ENCODE measurements around the gene KIF21B. TPM values are rescaled to one million over a fixed set of nuclear protein-coding genes. Genes with fewer than 3 reads are reported as not detected.

KIF21B gene, protein sequence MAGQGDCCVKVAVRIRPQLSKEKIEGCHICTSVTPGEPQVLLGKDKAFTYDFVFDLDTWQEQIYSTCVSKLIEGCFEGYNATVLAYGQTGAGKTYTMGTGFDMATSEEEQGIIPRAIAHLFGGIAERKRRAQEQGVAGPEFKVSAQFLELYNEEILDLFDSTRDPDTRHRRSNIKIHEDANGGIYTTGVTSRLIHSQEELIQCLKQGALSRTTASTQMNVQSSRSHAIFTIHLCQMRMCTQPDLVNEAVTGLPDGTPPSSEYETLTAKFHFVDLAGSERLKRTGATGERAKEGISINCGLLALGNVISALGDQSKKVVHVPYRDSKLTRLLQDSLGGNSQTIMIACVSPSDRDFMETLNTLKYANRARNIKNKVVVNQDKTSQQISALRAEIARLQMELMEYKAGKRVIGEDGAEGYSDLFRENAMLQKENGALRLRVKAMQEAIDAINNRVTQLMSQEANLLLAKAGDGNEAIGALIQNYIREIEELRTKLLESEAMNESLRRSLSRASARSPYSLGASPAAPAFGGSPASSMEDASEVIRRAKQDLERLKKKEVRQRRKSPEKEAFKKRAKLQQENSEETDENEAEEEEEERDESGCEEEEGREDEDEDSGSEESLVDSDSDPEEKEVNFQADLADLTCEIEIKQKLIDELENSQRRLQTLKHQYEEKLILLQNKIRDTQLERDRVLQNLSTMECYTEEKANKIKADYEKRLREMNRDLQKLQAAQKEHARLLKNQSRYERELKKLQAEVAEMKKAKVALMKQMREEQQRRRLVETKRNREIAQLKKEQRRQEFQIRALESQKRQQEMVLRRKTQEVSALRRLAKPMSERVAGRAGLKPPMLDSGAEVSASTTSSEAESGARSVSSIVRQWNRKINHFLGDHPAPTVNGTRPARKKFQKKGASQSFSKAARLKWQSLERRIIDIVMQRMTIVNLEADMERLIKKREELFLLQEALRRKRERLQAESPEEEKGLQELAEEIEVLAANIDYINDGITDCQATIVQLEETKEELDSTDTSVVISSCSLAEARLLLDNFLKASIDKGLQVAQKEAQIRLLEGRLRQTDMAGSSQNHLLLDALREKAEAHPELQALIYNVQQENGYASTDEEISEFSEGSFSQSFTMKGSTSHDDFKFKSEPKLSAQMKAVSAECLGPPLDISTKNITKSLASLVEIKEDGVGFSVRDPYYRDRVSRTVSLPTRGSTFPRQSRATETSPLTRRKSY (N-terminal part only)
- 1 to 10 TPM; 2.0 to 2.3 (median 2.0) TPM for polyA plus RNA-seq (ENCODE audit: insufficient read length in 3 of 3)

DNA sequence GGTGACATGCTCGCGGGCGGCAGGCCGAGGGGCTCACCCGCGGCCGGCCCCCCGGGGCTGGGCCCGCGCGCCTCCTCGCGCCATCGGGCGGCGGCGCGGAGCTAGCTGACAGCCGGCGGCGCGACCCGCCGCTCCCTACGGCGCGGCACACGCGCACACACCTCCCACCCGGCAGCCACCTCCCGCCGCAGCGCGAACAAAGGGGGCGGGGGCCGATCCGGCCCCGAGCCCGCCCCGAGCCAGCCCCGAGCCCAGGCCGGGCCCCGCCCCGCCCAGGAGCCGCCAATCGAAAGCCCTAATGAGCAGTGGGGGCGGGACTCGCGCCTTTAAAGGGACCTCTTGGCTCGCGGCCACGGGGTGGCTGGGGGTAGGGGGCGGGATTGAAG, at the start of gene KIF21B:
Gene KIF21B (minus strand): TSS at position 198 of the 386 bp plus-strand sequence. CDS start 331 bp downstream, outside the sequence.
- DNase-seq (ENCODE audit: low read depth in 3 of 3, low spot score in 2 of 3): peak in 2 of 3 donors; percentile 41 to 62

DNA sequence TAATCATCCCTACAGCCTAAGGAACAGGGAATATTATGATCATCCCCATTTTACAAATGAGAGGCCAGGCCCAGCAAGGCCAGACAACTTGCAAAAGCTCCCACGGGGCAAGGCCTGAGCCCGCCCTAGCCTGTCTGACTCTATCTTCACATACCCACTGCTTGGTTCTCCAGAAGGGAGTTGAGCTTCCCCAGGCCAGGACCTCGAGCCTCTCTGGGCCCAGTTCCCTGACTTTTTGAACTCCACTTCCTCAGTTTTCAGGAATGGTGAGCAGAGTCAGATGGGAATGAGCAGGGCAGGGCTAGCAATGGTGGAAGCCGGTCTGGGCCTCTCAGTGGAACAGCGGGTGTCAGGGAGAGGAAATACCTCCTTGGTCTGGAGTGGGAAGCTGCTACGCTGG, 49.4 kb upstream of the KIF21B start:
- no peak for DNase-seq (ENCODE audit: low read depth in 3 of 3, low spot score in 2 of 3)

DNA sequence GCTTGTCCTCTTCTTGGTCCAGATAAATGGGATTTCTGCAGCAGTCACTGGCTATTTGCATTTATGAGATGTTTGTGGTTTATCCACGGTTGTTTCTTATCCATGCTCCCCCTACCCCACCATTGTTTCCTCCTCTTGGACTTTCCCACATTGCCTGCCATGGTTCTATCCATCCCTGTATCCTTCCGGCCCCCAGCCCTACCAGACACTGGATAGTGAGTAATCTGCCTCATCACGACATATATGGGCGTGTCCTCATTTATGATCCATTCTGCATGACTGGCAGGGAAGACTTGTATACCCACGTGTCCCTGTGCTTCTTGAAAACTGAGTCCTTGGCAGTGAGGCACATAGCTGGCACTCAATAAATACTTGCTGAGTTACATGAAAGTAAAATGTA, 48.6 kb upstream of the KIF21B start:
- no peak for DNase-seq (ENCODE audit: low read depth in 3 of 3, low spot score in 2 of 3)

DNA sequence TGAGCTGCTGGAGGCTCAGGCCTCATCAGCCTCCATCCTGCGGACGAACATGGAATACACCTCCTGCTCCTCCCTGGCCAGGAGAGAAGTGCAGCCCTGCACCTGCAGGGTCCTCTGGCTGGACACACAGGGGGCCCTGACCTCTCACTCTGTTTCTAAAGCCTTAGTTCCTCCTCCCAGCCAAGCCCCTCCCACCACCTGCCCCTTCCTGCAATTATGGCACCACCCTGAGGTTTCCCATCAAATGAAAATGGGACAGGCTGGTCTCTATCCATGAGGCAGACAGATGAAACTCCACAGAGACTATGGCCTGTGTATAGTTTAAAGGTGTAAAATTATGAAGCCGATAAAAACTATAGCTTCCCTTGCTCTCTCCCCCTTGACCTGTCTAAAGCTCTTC, 46.1 kb upstream of the KIF21B start:
- DNase-seq (ENCODE audit: low read depth in 3 of 3, low spot score in 2 of 3): no peak

DNA sequence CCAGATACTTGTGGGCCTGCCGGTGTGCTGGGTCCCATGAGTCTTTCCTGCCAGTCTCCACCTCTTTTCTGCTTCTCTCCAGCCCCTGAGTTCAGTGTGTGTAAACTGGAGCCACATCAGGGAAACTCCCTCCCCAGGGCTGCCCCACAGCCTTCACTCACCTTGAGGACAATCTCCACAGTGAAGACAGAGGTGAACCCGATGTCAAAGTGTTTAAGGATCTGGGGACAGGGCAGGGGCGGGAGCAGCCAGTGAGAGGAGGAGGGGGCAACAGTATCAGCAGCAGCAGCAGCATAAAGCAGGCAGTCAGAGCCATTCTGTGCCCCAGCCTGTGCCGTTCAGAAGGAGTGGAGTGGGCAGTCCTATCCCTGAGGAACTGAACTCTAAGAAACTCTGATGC, 45.5 kb upstream of the KIF21B start:
- DNase-seq (ENCODE audit: low read depth in 3 of 3, low spot score in 2 of 3): no peak

DNA sequence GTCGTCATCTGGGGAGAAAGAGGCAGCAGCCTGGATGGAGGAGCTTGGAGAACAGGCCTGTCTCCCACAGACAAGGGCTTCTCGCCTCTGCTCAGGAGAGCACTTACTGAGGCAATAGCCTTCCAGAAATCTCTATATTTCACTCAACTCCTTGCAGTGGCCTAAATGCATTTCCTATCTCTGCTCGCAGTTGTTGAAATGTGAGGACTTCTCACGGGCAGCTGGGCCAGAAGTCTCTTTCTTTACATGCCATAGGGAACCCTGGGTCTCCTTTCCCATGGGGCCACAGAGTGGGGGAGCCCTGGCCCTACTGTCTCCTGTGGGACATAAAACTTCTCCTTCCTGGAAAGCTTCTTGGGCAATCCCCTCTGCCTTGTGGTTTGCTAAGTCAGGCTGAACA, 43.5 kb upstream of the KIF21B start:
- DNase-seq (ENCODE audit: low read depth in 3 of 3, low spot score in 2 of 3): no peak

DNA sequence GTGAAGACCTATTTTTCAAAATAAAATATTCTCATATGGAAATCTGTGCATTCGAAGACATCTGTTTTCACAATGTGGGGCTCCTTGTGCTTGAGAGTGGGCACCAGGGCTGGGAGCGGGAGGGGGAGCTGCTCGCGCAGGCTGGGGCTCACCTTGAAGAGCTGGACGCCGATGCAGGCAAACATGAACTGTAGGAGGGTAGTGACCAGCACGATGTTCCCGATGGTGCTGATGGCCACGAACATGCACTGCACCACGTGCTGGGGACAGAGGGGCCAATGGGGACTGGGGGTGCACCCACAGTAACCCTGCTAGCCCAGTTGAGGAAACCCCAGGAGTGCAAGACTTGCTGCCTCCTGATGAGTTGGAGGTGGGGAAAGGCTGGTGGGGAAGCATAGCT, 42.2 kb upstream of the KIF21B start:
- DNase-seq (ENCODE audit: low read depth in 3 of 3, low spot score in 2 of 3): no peak

DNA sequence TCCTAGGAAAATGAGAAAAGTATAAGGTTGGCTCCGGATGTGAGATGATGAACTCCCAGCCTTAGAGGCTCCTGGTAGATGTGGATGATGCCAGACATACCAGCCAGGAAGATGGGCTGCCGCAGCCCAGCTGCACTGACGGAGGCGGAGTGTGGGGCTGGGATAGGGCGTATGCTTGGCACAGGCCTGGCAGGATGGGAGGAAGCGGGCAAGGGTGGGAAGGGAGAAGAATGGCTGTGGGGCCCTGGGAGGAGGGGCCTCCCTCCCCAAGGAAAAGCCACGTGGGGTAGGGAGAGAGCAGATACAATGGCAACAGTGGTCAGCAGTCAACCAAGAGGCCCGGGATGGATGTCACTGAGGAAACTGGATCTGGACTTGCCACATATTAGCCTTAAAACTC, 41.3 kb upstream of the KIF21B start:
- no peak for DNase-seq (ENCODE audit: low read depth in 3 of 3, low spot score in 2 of 3)

DNA sequence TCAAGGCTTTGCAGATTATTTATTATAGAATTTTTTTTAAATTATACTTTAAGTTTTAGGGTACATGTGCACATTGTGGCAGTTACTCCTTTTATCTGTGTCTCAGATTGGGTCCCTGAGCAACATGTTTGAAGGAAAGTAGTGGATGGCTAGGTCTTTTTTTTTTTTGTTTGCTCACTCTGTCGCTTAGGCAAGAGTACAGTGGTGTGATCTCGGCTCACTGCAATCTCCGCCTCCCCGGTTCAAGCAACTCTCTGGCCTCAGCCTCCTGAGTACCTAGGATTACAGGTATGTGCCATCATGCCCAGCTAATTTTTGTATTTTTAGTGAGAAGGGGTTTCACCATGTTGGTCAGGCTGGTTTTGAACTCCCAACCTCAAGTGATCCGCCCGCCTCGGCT, 39.6 kb upstream of the KIF21B start:
- no peak for DNase-seq (ENCODE audit: low read depth in 3 of 3, low spot score in 2 of 3)

DNA sequence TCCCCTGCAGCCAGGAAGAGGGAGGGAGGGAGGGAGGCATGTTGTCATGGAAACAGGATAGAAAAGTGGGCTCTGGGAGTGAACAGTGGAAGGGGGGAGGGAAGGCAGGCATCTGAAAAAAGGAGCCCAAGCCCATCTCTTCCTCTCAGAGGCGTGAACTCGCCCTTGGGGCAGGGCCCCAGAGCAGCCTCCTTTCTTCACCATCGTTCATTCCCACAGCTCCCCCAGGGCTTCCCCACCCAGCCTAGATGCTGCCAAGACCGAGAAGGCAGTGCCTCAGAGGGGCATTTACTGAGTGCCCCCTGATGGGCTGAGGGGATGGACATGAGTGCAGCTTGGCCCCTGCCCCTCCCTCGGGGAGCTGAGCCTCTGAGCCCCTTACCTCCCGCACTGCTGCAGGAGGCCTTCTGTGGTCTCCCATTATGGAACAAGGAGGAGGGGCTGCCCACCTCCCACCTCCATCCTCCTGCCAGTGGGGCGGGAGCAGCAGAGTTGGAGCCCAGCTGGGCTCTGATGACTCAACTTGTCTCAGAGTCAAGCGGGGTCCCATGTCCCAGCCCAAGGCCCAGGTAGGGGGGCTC, 39.1 kb upstream of the KIF21B start:
- no peak for DNase-seq (ENCODE audit: low read depth in 3 of 3, low spot score in 2 of 3)

DNA sequence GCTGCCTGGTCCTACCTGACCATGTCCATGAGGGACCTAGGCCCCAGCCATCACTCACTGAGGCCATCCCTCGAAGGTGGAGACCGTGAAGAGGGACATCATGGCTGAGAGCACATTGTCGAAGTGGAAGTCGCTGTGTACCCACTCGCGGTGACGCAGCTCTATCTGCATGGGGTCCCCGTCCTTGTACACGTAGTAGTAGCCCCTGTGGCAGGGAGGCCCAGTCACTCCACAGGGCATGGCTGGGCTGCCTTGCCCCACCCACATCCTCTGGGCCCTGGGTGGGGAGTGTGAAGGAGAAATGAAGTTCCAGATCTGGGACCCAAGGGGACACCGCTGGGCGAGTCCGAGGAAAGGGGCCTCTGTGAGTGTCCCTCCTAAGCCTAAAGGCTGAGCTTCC, 38.4 kb upstream of the KIF21B start:
- DNase-seq (ENCODE audit: low read depth in 3 of 3, low spot score in 2 of 3): no peak

DNA sequence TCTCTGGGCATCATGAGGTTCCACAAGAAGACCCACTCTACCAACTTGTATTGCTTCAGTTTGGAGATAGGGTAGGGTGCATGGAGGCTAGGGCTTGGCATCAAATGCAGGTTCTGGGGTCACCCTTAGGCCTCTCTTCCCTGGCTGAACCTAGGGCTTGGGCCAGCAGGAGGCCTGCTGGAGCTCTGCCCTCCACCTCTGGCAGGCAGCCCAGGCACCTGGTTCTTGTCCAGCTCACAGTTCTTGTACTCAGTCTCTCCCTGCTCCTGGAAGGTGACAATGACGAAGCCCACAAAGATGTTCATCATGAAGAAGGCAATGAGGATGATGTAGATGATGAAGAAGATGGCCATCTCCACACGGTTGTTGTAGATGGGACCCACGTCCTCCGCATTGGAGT, 37.5 kb upstream of the KIF21B start:
- DNase-seq (ENCODE audit: low read depth in 3 of 3, low spot score in 2 of 3): no peak

DNA sequence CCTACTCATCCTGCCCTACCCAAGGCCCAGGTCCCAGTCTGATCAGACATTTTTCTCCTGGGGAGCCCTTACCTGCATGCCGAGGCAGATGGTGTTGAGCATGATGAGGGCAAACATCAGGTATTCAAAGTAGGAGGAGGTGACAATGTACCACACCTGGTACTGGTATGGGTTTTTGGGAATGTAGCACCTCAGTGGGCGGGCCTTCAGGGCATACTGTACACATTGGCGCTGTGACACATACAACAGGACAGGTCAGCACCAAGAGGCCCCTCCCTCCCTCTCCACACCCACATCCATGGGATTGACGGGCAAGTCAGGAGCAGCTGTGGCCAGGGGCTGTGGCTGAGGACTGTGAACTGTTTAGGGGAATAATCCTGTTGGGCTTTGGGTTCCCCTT, 37.1 kb upstream of the KIF21B start:
- no peak for DNase-seq (ENCODE audit: low read depth in 3 of 3, low spot score in 2 of 3)

DNA sequence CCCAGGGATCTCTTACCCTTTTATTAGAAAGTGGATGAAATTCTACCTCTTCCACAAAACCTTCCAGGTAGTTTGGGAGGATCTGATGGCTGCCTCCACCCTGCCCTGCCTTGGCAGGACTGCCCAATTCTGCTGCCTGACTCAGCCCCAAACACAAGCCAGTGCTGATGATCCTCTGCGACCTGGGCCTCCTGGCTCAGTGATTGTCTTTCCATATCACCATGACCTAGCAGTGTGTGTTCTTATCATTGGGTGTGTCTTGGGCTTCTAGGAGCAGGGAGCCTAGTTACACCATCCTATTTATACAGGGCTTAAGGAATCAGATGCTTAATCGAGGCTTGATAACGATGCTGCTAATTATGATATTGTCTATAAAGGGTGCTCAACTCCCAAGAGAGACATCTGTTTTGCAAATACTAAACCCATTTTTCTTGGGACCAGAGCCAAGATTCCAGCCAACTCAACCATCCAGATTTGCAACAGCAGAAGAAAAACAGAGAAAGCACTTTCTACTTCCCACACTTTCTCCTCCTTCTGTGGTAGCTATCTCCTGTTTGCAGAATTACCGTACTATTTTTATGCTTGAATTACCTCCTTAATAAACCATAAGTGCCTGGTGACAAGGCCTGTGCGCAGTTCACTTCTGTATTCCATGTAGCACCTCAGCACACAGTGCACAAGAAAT, 36.5 kb upstream of the KIF21B start:
- DNase-seq (ENCODE audit: low read depth in 3 of 3, low spot score in 2 of 3): no peak

DNA sequence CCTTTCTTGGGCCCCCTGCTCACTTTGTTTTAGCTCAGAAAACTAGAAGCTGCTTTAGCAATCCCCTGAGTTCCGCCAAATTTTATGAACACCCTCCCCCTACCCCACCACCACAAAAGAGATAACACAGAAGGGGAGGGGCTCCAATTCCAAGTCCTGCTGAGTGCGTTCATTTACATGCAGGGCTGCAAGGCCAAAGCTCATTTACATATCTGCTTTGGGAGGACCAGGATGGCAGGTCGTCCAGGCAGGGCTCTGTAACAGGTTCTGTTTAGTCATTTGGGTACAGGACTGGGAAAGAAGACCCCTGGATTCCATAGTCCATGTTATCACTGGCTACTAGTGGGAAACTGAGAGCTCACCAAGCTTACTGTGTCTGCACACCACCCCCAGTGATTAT, 35.9 kb upstream of the KIF21B start:
- no peak for DNase-seq (ENCODE audit: low read depth in 3 of 3, low spot score in 2 of 3)

DNA sequence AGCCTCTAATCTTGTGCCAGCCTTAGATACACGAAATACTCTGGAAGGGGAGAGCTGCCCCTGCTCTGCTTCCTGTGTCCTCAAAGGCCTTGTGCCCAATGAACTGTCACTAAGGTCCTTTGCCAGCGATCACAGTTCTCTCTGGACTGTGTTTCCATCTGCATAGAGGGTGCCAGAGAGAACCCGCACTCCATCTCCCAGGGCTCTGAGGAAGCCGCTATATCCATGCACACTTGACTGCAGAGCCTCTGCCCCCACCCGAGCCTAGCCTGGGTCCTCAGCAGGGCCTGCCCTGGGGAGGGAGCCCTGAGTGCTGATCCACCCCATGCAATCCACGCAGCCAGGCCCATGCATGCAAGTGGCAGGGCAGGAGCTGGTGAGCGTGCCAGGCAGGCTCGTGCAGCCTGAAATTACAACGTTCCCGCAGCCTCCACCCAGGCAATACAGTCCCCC, 30.6 kb upstream of the KIF21B start:
- no peak for DNase-seq (ENCODE audit: low read depth in 3 of 3, low spot score in 2 of 3)

DNA sequence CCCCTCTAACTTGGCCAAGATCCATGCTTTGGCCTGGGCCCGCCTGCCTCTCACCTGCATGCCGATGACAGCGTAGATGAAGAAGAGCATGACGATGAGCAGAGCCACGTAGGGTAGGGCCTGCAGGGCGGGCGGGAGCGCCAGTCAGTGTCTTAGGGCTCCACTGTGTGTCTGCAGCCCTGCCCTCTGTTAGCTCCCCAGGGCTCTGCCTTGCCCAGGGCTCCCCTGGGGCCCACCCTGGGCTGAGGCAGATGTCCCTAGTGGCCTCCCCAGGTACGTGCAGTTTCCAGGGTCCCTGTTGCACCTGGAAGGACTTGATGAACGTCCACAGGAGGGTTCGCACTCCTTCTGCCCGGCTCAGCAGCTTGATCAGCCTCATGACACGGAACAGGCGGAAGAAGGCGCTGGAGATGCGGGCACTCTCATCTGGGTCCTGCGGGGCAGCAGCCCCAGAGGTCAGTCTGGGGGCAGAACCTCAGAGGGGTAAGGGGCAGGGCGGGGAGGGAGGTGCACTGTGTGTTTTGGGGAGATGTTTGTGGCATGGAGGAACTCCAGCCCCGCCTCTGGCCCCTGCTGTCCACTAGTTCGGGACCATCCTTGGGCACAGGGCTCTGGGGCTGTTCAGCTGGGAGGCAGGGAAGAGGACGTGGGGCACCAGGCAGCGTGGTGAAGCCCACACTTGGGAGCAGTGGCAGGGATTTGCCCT, 29.8 kb upstream of the KIF21B start:
- DNase-seq (ENCODE audit: low read depth in 3 of 3, low spot score in 2 of 3): no peak

DNA sequence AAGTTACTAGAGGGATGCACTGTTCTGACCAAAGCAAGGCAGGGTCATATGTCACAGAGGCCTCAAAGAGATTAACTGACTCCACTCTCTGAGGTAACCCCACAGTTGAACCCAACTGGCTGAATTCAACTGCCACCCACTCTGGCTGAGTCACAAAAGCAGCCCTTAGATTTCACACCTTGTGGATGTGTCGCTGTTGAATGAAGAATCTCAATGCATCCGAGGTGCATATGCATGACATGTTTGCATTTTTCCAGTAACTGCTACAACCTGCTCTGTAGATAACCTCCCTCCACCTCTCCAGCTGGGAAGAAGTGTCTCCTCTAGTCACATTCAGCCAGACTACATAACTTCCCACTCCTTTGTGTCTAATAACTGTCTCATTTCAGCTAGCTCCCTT, 27.9 kb upstream of the KIF21B start:
- no peak for DNase-seq (ENCODE audit: low read depth in 3 of 3, low spot score in 2 of 3)

DNA sequence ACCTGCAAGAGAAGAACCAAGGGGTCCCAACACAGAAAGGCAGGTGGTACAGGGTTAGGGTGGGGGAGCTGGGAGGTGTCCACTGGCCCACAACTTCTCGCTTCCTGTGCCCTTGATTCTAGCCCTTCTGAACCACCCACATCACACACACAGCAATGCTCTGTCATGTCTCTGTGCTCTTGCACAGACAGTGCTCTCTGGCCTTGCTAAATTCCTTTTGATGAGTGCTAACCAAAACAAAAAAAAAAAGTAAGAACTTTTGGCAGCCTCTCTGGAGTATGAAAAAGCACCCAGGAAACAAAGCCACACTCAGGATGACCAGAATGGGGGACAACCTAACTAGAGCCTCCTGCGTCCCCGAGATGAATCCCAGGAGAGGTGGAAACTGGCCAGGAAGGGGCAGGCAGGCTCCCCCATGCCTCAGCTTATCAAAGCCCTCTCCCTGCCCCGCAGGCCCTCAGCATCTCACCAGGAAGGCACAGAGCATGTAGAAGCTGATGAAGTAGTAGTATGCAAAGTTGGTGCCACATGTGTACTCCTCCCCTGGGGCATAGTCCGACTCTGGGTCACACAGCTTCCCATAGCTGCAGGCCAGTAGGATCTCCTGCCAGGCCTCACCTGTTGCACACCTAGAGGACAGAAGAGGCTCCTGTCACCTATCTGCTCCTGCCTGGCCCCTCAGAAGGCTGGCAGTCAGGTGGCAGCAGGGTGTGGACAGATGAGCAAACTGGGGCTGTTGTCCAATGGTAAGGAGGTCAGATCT, 27.2 kb upstream of the KIF21B start:
- no peak for DNase-seq (ENCODE audit: low read depth in 3 of 3, low spot score in 2 of 3)
